IMR-90 (cell line): Measurements from ENCODE around the gene SGCE. TPM values are rescaled to one million over a fixed set of nuclear protein-coding genes. Genes with fewer than 3 reads are reported as not detected.

ENCODE experiments used
- ATAC-seq: fragments of 200-7000 bp; cut with Tn5 transposase; 2 replicates; pipeline ENCODE4 v1.9.1; 2020; ENCODE audit warnings: low read depth, mild to moderate bottlenecking, moderate library complexity
- BruUV-seq: library from RNA; stranded (reverse); fragments of 400-500 nt; replicated peaks from 2 replicates; lab custom pipeline; 2021; lab: Mats Ljungman, UMichigan
- CTCF ChIA-PET: fragments of 300-600 bp; formaldehyde crosslinking; extraction: SDS; loops from one replicate; lab custom pipeline; 2021; ENCODE audit warnings: antibody characterized with exemption; lab: Yijun Ruan, JAX
- POLR2A ChIA-PET: fragments of 300-600 bp; sonication (Branson Sonifier 250); formaldehyde crosslinking; loops from one replicate; lab custom pipeline; 2022; ENCODE audit warnings: antibody characterized with exemption; ENCODE audit not compliant: unreplicated experiment; lab: Charles Lee
- DNase-seq: peaks from one replicate; pipeline ENCODE4 v3.0.0; 2013
- H2AFZ ChIP-seq: replicated peaks from 2 replicates; pipeline ENCODE3; 2013; ENCODE audit warnings: low read length, mild to moderate bottlenecking; ENCODE audit not compliant: poor library complexity
- H2AK5ac ChIP-seq: 2 replicates; pipeline ENCODE4 v1.6.1; 2013; ENCODE audit warnings: low read depth, low read length, inconsistent platforms
- H2AK9ac ChIP-seq: replicated peaks from 2 replicates; pipeline ENCODE3; 2013; ENCODE audit warnings: mild to moderate bottlenecking, low read depth, low read length, moderate library complexity; ENCODE audit not compliant: poor library complexity
- H2BK120ac ChIP-seq: 2 replicates; pipeline ENCODE4 v1.6.1; 2013; ENCODE audit warnings: low read depth, low read length, inconsistent platforms
- H2BK15ac ChIP-seq: 3 replicates; pipeline ENCODE4 v1.6.1; 2013; ENCODE audit warnings: low read depth, low read length, inconsistent platforms
- H2BK20ac ChIP-seq: 2 replicates; pipeline ENCODE4 v1.6.1; 2013; ENCODE audit warnings: low read depth, mild to moderate bottlenecking, inconsistent platforms, low read length, moderate library complexity
- H2BK5ac ChIP-seq: 2 replicates; pipeline ENCODE4 v1.6.1; 2013; ENCODE audit warnings: mild to moderate bottlenecking, low read depth, low read length, inconsistent platforms; ENCODE audit not compliant: poor library complexity, severe bottlenecking
- H3K14ac ChIP-seq: replicated peaks from 2 replicates; pipeline ENCODE4 v1.6.1; 2013; ENCODE audit warnings: low read depth, low read length, inconsistent platforms
- H3K18ac ChIP-seq: 2 replicates; pipeline ENCODE4 v1.6.1; 2013; ENCODE audit warnings: low read depth, low read length, control low read depth
- H3K23ac ChIP-seq: 2 replicates; pipeline ENCODE4 v1.6.1; 2013; ENCODE audit warnings: low read depth, low read length, inconsistent platforms
- H3K27ac ChIP-seq: 2 replicates; pipeline ENCODE4 v1.5.1; 2013; ENCODE audit warnings: mild to moderate bottlenecking, control low read depth, low read length; ENCODE audit not compliant: insufficient read depth
- H3K27me3 ChIP-seq: 2 replicates; pipeline ENCODE4 v1.6.1; 2013; ENCODE audit warnings: low read length; ENCODE audit not compliant: control insufficient read depth, insufficient read depth
- H3K36me3 ChIP-seq: 2 replicates; pipeline ENCODE4 v1.6.1; 2013; ENCODE audit warnings: low read length, mixed read lengths; ENCODE audit not compliant: control insufficient read depth, insufficient read depth
- H3K4ac ChIP-seq: 2 replicates; pipeline ENCODE4 v1.6.1; 2013; ENCODE audit warnings: low read depth, low read length, inconsistent platforms
- H3K4me1 ChIP-seq: 2 replicates; pipeline ENCODE4 v1.6.1; 2013; ENCODE audit warnings: low read length, mixed read lengths; ENCODE audit not compliant: control insufficient read depth, insufficient read depth
- H3K4me2 ChIP-seq: 2 replicates; pipeline ENCODE4 v1.6.1; 2013; ENCODE audit warnings: low read depth, mild to moderate bottlenecking, control low read depth, low read length, moderate library complexity
- H3K4me3 ChIP-seq: 2 replicates; pipeline ENCODE4 v1.5.1; 2013; ENCODE audit warnings: low read depth, mild to moderate bottlenecking, control low read depth, low read length, moderate library complexity; ENCODE audit not compliant: insufficient read depth
- H3K56ac ChIP-seq: 2 replicates; pipeline ENCODE4 v1.6.1; 2013; ENCODE audit warnings: low read length, inconsistent platforms; ENCODE audit not compliant: insufficient read depth; ENCODE audit errors: extremely low read depth
- H3K79me1 ChIP-seq, 2 experiments: 2 replicates each; pipeline ENCODE4 v1.6.1; 2013; ENCODE audit warnings: low read length in 2 of 2, inconsistent platforms in 1 of 2, low read depth in 1 of 2
- H3K9ac ChIP-seq: 2 replicates; pipeline ENCODE4 v1.6.1; 2013; ENCODE audit warnings: low read depth, low read length, control low read depth
- H3K9me1 ChIP-seq: 2 replicates; pipeline ENCODE4 v1.6.1; 2013; ENCODE audit warnings: low read length, inconsistent platforms; ENCODE audit not compliant: insufficient read depth
- H3K9me3 ChIP-seq: 2 replicates; pipeline ENCODE4 v1.6.1; 2013; ENCODE audit warnings: low read length; ENCODE audit not compliant: control insufficient read depth, insufficient read depth
- H4K20me1 ChIP-seq: 2 replicates; pipeline ENCODE4 v1.6.1; 2013; ENCODE audit warnings: low read length, inconsistent platforms; ENCODE audit not compliant: insufficient read depth
- H4K5ac ChIP-seq: 2 replicates; pipeline ENCODE4 v1.6.1; 2013; ENCODE audit warnings: mild to moderate bottlenecking, low read depth, low read length, control low read depth
- H4K8ac ChIP-seq, 2 experiments: 2 replicates each; pipeline ENCODE4 v1.6.1; 2013; ENCODE audit warnings: low read depth in 2 of 2, low read length in 2 of 2, control low read depth in 1 of 2, inconsistent platforms in 1 of 2
- H4K91ac ChIP-seq: 2 replicates; pipeline ENCODE4 v1.6.1; 2013; ENCODE audit warnings: low read depth, low read length, inconsistent platforms; ENCODE audit not compliant: insufficient read depth
- BHLHE40 ChIP-seq: fragments of 150-350 bp; IDR thresholded peaks from 2 replicates; pipeline ENCODE4 v1.6.1; 2016; ENCODE audit warnings: mild to moderate bottlenecking, low read depth, low read length
- CEBPB ChIP-seq: IDR thresholded peaks from 2 replicates; pipeline ENCODE4 v1.6.1; 2012; ENCODE audit warnings: low read depth, low read length, improper control_type of control experiment
- CHD1 ChIP-seq: IDR thresholded peaks from 2 replicates; pipeline ENCODE4 v1.6.1; 2012; ENCODE audit warnings: low read depth, low read length, improper control_type of control experiment
- FOS ChIP-seq: fragments of 150-350 bp; IDR thresholded peaks from 2 replicates; pipeline ENCODE4 v1.6.1; 2016; ENCODE audit warnings: low read depth, low read length
- MAFK ChIP-seq: IDR thresholded peaks from 2 replicates; pipeline ENCODE4 v1.6.1; 2012; ENCODE audit warnings: low read depth, low read length, improper control_type of control experiment
- MAZ ChIP-seq: IDR thresholded peaks from 2 replicates; pipeline ENCODE4 v1.6.1; 2012; ENCODE audit warnings: low read depth, mild to moderate bottlenecking, low read length, improper control_type of control experiment, moderate library complexity, borderline replicate concordance
- MXI1 ChIP-seq: IDR thresholded peaks from 2 replicates; pipeline ENCODE4 v1.6.1; 2012; ENCODE audit warnings: low read depth, mild to moderate bottlenecking, low read length, moderate library complexity, borderline replicate concordance
- RAD21 ChIP-seq: IDR thresholded peaks from 2 replicates; pipeline ENCODE4 v1.6.1; 2012; ENCODE audit warnings: low read length, improper control_type of control experiment
- RFX5 ChIP-seq: IDR thresholded peaks from 2 replicates; pipeline ENCODE4 v1.8.0; 2012; ENCODE audit warnings: low read depth, mild to moderate bottlenecking, low read length, moderate library complexity
- SMC3 ChIP-seq: fragments of 150-350 bp; IDR thresholded peaks from 2 replicates; pipeline ENCODE4 v1.6.1; 2016; ENCODE audit warnings: low read depth, mild to moderate bottlenecking, antibody characterized with exemption, low read length, moderate library complexity
- WGBS, 2 experiments: methylation state at CpG; one replicate each; pipeline versions ENCODE4 v1.1.5 to v1.1.7; 2013; ENCODE audit warnings: missing lambda C conversion rate in 2 of 2; ENCODE audit not compliant: insufficient read length in 1 of 2; ENCODE audit errors: extremely low coverage in 2 of 2; 5-methylcytosine and 5-hydroxymethylcytosine counted together
- dilution Hi-C: fragments of 300-500 bp; cut with HindIII; formaldehyde crosslinking; loops from one replicate; pipeline ENCODE4 v1.14.3; 2018; ENCODE audit warnings: low sequenced_read_pairs; ENCODE audit not compliant: unreplicated experiment
- in situ Hi-C: fragments of 300-500 bp; cut with MboI; formaldehyde crosslinking; loops from 3 replicates; pipeline ENCODE4 v1.14.3; 2019; ENCODE audit warnings: low sequenced_read_pairs, inconsistent platforms, mixed read lengths
- intact Hi-C: fragments of 100-400 bp; cut with micrococcal nuclease; formaldehyde crosslinking; loops from 2 replicates; pipeline ENCODE4 v1.10.0; 2022
- polyA plus RNA-seq, 3 experiments: library from polyadenylated mRNA; depleted of rRNA; stranded (reverse); fragments of >200 nt; gene quantifications; 2 replicates each; pipeline ENCODE4 v1.2.3, GENCODE V29; 2012; ENCODE audit warnings: low replicate concordance in 1 of 3
- total RNA-seq: library from RNA; depleted of rRNA; stranded (reverse); fragments of >200 nt; gene quantifications from 2 replicates; pipeline ENCODE4 v1.2.3, GENCODE V29; 2012
- TF ChIP-seq, protein P1 (sequence below): fragments of 150-350 bp; IDR thresholded peaks from 2 replicates; pipeline ENCODE4 v1.6.1; 2017; ENCODE audit warnings: mild to moderate bottlenecking, antibody characterized with exemption, low read length, low read depth
- TF ChIP-seq, protein P2 (sequence below): fragments of 150-350 bp; IDR thresholded peaks from 2 replicates; pipeline ENCODE4 v1.6.1; 2016; ENCODE audit warnings: low read depth, mild to moderate bottlenecking, low read length, moderate library complexity, borderline replicate concordance
- TF ChIP-seq, protein P3 (sequence below): conservative IDR thresholded peaks from 2 replicates; pipeline ENCODE4 v1.5.1; 2012; ENCODE audit warnings: mild to moderate bottlenecking, low read depth, low read length, improper control_type of control experiment

SGCE gene
- total and polyA plus RNA-seq, 2 of the 4 experiments (the other 2 are of a cell fraction), result 39.4 to 40.5 TPM

DNA sequence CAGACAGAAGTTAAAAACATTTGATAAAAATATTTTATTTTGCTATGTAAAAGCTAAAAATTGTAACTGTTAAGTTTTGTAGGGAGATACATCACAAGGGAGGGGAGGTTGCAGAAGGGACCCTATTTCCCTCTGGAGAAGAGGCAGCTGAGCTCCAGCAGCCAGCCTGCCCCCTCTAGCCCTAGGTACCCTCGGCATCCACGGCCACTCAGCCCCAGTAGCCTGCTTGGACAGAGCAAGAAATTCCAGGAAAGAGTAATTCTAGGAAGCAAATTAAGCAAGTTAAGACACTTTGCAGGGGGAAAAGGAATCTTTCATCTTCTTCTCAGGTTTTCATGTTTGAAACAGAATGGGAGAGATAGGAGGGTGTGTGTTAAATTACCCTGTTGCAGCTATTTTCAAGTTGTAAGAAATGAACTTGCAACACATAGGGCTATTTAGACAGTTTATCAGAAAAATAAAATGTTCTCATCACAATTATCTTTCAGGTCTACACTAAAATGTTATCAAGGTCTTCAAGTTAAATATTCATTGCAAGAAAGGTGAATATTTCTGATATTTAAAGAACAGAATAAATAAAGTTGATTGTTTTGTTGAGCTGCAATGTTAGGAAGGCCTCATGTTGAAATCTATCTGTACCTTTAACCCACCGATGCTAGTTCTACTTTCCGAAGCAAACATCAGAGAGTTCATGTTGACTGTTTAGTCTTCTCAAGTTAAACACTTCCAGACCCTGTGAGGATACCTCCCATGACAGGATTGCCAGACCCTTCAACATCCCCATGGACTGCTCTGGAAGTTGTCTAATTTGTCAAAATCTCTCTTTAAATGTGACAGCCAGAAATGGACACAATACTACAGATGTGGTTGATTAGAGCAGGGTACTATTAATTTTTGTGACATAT lies 5.5 kb downstream of the SGCE start:
- H3K14ac ChIP-seq, result no peak overlapping the region
- no peak overlapping the region for H3K18ac ChIP-seq
- H2BK20ac ChIP-seq, result no peak overlapping the region
- no peaks in the 10 kb centered on the region for H3K36me3 ChIP-seq
- no peak overlapping the region for H3K4me2 ChIP-seq
- no peak overlapping the region for H2AK9ac ChIP-seq
- ATAC-seq (peak; percentile 37; the same call in 1 of the 2 replicates), DNase-seq (no peak)
- 0 out of 2 replicates have a peak, but pooled peaks cover 1% of the 10 kb centered on the region for H3K4me1 ChIP-seq
- WGBS, 2 experiments, result 80% methylated on average over 2 of the region's 4 CpGs; no CpG with 5 or more reads in 1 of the 2 experiments
- peak overlapping the region; percentile 5; the same call in 1 of the 2 replicates for H3K23ac ChIP-seq
- no peak overlapping the region for H2AK5ac ChIP-seq
- H4K91ac ChIP-seq, result no peak overlapping the region
- no peak overlapping the region for H3K9ac ChIP-seq
- dilution Hi-C loops, result no loop called here
- no peak overlapping the region for H2BK120ac ChIP-seq
- H3K27me3 ChIP-seq, result no peaks in the 10 kb centered on the region
- H3K27ac ChIP-seq, result no peak overlapping the region
- H4K8ac ChIP-seq, result no peak overlapping the region
- in situ Hi-C loops, result loop anchor here (10.0 kb wide), 1 partner anchor 366 kb away; no protein-coding TSS in a partner anchor
- H3K79me1 ChIP-seq, result peaks cover 16 to 26% of the 10 kb centered on the region in 2 experiments
- H3K56ac ChIP-seq, result no peak overlapping the region
- intact Hi-C loops, result loop anchor here (10.0 kb wide), 1 partner anchor 136 kb away; no protein-coding TSS in a partner anchor
- no peak overlapping the region for H3K4me3 ChIP-seq
- no peak overlapping the region for H3K4ac ChIP-seq
- no peak overlapping the region for H2BK5ac ChIP-seq
- H2BK15ac ChIP-seq, result no peak overlapping the region
- H3K9me3 ChIP-seq, result no peaks in the 10 kb centered on the region
- BruUV-seq, result no TSS peak
- no peak overlapping the region for H2AFZ ChIP-seq
- no peak overlapping the region for H4K5ac ChIP-seq
- ChIA-PET POLR2A (interaction anchor here (0.6 kb wide), 1 partner anchor 76 kb away, joined by 3 read pairs; no protein-coding TSS in a partner anchor), CTCF (interaction anchor here (1.0 kb wide), 1 partner anchor 40 kb away, joined by 3 read pairs; no protein-coding TSS in a partner anchor)
- H3K9me1 ChIP-seq, result peaks cover 2% of the 10 kb centered on the region; the same call in 1 of the 2 replicates
- peaks cover 5% of the 10 kb centered on the region; the same call in 1 of the 2 replicates for H4K20me1 ChIP-seq
- no peak for TF ChIP-seq RAD21
- TF ChIP-seq, protein P1, sequence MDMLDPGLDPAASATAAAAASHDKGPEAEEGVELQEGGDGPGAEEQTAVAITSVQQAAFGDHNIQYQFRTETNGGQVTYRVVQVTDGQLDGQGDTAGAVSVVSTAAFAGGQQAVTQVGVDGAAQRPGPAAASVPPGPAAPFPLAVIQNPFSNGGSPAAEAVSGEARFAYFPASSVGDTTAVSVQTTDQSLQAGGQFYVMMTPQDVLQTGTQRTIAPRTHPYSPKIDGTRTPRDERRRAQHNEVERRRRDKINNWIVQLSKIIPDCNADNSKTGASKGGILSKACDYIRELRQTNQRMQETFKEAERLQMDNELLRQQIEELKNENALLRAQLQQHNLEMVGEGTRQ, result no peak
- TF ChIP-seq MXI1, result no peak
- TF ChIP-seq FOS, result no peak
- no peak for TF ChIP-seq BHLHE40
- TF ChIP-seq RFX5, result no peak
- no peak for TF ChIP-seq SMC3
- no peak for TF ChIP-seq MAZ
- TF ChIP-seq CEBPB, result no peak
- TF ChIP-seq, protein P2, sequence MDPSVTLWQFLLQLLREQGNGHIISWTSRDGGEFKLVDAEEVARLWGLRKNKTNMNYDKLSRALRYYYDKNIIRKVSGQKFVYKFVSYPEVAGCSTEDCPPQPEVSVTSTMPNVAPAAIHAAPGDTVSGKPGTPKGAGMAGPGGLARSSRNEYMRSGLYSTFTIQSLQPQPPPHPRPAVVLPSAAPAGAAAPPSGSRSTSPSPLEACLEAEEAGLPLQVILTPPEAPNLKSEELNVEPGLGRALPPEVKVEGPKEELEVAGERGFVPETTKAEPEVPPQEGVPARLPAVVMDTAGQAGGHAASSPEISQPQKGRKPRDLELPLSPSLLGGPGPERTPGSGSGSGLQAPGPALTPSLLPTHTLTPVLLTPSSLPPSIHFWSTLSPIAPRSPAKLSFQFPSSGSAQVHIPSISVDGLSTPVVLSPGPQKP, result no peak
- no peak for TF ChIP-seq MAFK
- TF ChIP-seq, protein P3, sequence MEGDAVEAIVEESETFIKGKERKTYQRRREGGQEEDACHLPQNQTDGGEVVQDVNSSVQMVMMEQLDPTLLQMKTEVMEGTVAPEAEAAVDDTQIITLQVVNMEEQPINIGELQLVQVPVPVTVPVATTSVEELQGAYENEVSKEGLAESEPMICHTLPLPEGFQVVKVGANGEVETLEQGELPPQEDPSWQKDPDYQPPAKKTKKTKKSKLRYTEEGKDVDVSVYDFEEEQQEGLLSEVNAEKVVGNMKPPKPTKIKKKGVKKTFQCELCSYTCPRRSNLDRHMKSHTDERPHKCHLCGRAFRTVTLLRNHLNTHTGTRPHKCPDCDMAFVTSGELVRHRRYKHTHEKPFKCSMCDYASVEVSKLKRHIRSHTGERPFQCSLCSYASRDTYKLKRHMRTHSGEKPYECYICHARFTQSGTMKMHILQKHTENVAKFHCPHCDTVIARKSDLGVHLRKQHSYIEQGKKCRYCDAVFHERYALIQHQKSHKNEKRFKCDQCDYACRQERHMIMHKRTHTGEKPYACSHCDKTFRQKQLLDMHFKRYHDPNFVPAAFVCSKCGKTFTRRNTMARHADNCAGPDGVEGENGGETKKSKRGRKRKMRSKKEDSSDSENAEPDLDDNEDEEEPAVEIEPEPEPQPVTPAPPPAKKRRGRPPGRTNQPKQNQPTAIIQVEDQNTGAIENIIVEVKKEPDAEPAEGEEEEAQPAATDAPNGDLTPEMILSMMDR, result no peak
- no peak for TF ChIP-seq CHD1
